ENCODE data around the gene NR2F1. TPM values are rescaled to one million over a fixed set of nuclear protein-coding genes. Genes with fewer than 3 reads are reported as not detected.

NR2F1 gene
- total and polyA plus RNA-seq, 7 donors = 0.39 to 1.4 (median 1.2) TPM

GRCh38 chr5:93567424-93567823, 15.6 kb upstream of the NR2F1 start:
- Histone ChIP-seq H3K4me1 (no peaks in the 10 kb centered on the region), H3K4me3 (no peak overlapping the region), H3K27ac (no peak overlapping the region), H3K36me3 (ENCODE audit: insufficient read depth in 1 of 2, low read depth in 1 of 2) (no peaks in the 10 kb centered on the region), H3K9me3 (no peaks in the 10 kb centered on the region), H3K27me3 (ENCODE audit: insufficient read depth in 3 of 3, low read length in 2 of 3) (peaks cover 0 to 24% (median 11%) of the 10 kb centered on the region in 3 donors)
- no peak for DNase-seq
- TF ChIP-seq CTCF (IDR thresholded peaks at IDR 0.05) = no peak
- WGBS, 3 donors = 83 to 93% (median 88%) methylated on average over 1 of the region's 1 CpG
- ATAC-seq = no peak
- intact Hi-C loops (cut with DNase I) = no loop called here

- DNase-seq (no peak), ATAC-seq (no peak)
- no peaks in the 10 kb centered on the region for H3K36me3 ChIP-seq (ENCODE audit: insufficient read depth in 1 of 2, low read depth in 1 of 2)
- no peak overlapping the region for H3K4me3 ChIP-seq
- intact Hi-C loops (cut with DNase I) = loop anchor here in 1 of 2 donors (10.0 kb wide), 1 partner anchor 325 kb away; no protein-coding TSS in a partner anchor
- no peak overlapping the region for H3K27ac ChIP-seq
- H3K9me3 ChIP-seq = no peaks in the 10 kb centered on the region
- H3K4me1 ChIP-seq = no peaks in the 10 kb centered on the region
- WGBS, 3 donors = 90 to 92% (median 91%) methylated on average over 13 of the region's 13 CpGs
- H3K27me3 ChIP-seq (ENCODE audit: insufficient read depth in 3 of 3, low read length in 2 of 3) = peaks cover 0 to 44% (median 15%) of the 10 kb centered on the region in 3 donors
- no peak for TF ChIP-seq CTCF (IDR thresholded peaks at IDR 0.05)
Observed at GRCh38 chr5:93569300-93570160, 13.5 kb upstream of the NR2F1 start.

GRCh38 chr5:93570294-93571113, 12.5 kb upstream of the NR2F1 start:
- DNase-seq (peak in 1 of 2 donors; percentile 45), ATAC-seq (no peak)
- intact Hi-C loops (cut with DNase I) = loop anchor here in 1 of 2 donors (10.0 kb wide), 1 partner anchor 324 kb away; no protein-coding TSS in a partner anchor
- no peak for TF ChIP-seq CTCF (IDR thresholded peaks at IDR 0.05)
- 40 to 51% (median 49%) methylated on average over 57 to 70 of the region's 70 CpGs for WGBS, 3 donors
- no peaks in the 10 kb centered on the region for H3K36me3 ChIP-seq (ENCODE audit: insufficient read depth in 1 of 2, low read depth in 1 of 2)
- H3K27ac ChIP-seq = no peak overlapping the region
- H3K9me3 ChIP-seq = no peaks in the 10 kb centered on the region
- H3K4me3 ChIP-seq = peak overlapping the region; percentile 1
- no peaks in the 10 kb centered on the region for H3K4me1 ChIP-seq
- H3K27me3 ChIP-seq (ENCODE audit: insufficient read depth in 3 of 3, low read length in 2 of 3) = peaks cover 0 to 54% (median 15%) of the 10 kb centered on the region in 3 donors

GRCh38 chr5:93571114-93571949, 11.7 kb upstream of the NR2F1 start:
- Histone ChIP-seq H3K36me3 (ENCODE audit: insufficient read depth in 1 of 2, low read depth in 1 of 2) (no peaks in the 10 kb centered on the region), H3K4me3 (peak overlapping the region; percentile 56), H3K9me3 (no peaks in the 10 kb centered on the region), H3K27me3 (ENCODE audit: insufficient read depth in 3 of 3, low read length in 2 of 3) (peaks cover 0 to 56% (median 15%) of the 10 kb centered on the region in 3 donors), H3K27ac (no peak overlapping the region), H3K4me1 (no peaks in the 10 kb centered on the region)
- 69 to 76% (median 74%) methylated on average over 31 to 32 of the region's 32 CpGs for WGBS, 3 donors
- TF ChIP-seq CTCF (IDR thresholded peaks at IDR 0.05) = no peak
- ATAC-seq (no peak), DNase-seq (no peak)
- intact Hi-C loops (cut with DNase I) = loop anchor here in 1 of 2 donors (10.0 kb wide), 1 partner anchor 323 kb away; no protein-coding TSS in a partner anchor

All from psoas muscle (tissue), 8 donors.